C1 segment of cervical spinal cord (tissue), 14 donors: Measurements from ENCODE around the gene HPCAL1.
A peak's percentile ranks its signal among the peaks of the same experiment; 100 is the strongest.
"Not testable (repeated sequence)": the region's sequence is repeated elsewhere in the genome, so short reads cannot be mapped to it uniquely, and the experiment has no call there.

Experiments used
- DNase-seq, 14 donors: peaks; one replicate each; lab custom pipeline; 2025; lab: John Stamatoyannopoulos, UW

The HPCAL1 gene

DNA sequence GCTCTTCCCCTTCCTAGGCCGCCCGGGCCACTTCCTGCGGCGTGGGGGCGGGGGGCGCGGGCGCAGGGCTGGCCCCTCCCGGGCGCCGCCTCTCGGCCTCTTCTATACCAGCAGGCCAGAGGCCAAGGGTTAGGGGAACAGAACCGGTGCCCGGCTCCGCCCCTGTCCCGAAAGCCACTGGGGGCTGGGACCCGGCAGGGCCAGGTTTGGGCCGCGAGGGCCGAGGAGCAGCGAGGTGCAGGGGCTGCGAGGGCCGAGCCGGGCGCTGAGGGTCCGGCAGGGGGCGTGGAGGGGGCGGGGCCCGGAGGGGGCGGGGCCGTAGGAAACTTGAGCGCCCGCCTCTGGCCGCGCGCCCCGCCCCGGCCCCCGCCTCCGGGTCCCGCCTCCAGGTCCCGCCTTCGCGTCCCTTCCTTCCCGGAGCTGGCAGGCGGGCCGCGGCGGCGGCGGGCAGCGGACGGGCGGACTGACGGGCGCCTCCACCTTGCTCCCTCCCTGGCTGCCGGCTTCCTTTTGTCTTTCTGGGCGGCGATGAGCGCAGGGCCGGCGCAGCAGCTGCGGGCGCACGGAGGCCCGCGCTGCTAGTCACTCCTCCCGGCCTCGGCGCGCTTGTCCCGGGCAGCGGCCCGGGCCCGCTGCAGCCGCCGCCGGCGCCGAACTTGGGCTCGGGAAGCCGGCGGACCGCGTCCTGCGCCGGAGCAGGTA lies at the start of gene HPCAL1:
Gene HPCAL1, plus strand, starts transcription at position 426 of the 702 bp plus-strand sequence. CDS start 116,854 bp downstream, outside the sequence.
- peak in 13 of 14 donors; percentile 48 to 95 (median 85) for DNase-seq

DNA sequence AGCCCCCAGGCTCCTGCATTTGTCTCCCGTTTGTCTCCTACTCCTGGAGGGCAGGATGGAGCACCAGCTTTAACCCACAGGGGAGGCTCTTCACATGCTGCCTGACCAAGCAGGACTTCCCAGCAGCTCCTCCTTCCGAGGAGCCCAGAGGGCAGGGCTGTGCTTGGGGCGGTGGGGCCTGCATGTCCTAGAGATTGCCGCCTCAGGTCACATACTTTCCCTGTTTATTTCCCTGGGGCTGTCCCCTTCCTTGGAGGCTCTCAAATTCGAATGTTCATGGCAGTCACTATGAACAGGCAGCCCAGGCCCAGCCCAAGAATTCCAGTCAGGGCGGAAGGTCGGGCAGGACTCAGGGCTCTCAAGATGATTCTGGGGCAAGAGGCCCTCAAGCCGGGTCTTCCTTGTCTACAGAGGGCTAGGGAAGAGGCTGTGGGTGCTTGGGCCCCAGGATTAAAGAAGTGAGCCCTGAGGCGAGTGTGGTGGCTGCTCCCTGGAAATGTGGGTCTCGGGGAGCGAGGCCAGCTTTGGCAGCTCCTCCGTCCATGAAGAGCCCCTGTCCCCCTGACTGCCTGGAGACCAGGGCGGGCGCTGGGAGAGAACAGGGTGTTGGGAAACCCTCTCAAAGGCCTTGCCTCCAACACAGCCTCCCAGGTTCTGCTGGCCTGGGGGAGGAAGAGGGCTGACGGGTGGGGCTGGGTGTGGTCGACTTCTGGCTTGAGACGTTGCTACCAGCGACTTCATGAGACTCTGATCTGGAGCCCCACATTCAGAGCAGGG lies 48.9 kb upstream of the HPCAL1 start:
- DNase-seq: no peak

GRCh38 chr2:10254373-10255188 lies 48.1 kb upstream of the HPCAL1 start:
- DNase-seq: no peak

GRCh38 chr2:10255189-10256030 lies 47.3 kb upstream of the HPCAL1 start:
- no peak for DNase-seq

DNA sequence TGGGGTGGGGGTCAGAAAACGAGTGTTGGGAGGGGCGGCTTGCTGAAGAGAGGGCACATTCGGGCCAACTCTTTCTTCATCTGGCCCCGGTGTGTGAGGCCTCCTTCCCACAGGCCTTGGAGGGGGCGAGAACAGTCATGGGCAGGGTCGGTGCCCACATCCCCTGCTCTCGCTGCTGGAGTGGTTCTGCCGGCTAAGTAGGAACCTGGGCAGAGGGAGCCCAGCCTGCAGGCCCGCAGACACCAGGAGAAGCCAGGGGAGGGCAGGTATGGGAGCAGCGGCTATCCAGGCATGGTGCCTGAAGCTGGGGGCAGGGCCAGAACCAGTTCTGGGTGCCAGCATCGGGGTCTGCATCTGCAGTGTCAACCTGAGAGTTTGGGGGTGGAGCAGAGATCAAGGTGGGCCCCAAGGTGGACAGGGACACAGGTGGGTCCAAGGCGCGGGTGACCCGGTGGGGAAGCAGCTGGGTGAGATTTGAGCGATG lies 46.6 kb upstream of the HPCAL1 start:
- DNase-seq: no peak

DNA sequence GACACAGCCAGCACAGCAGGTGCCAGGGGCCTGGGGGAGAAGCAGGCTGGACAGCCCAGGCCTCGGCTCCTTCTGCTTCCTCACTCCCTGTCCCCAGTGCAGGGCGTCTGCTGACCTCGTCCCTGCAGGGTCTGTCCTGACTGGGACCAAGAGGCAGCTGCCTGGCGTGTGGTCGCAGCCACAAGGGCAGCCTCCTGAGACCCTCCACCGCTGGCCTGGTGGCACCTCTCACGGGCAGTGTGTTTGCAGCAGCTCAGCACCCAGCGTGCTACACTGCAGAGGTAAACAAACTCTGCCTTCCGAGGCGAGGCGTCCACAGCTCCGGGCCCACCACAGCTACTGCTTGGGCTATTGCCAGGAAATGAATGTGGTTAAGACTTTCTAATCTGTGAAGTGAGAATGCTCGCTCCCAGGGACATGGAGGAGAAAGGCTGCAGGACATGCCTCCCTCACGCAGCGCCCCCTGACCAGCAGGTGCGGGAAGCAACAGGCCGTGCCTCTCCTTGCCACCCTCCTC lies 46.1 kb upstream of the HPCAL1 start:
- no peak for DNase-seq

GRCh38 chr2:10257036-10257435 lies 45.7 kb upstream of the HPCAL1 start:
- DNase-seq: no peak

GRCh38 chr2:10257500-10258147 lies 45.1 kb upstream of the HPCAL1 start:
- no peak for DNase-seq

DNA sequence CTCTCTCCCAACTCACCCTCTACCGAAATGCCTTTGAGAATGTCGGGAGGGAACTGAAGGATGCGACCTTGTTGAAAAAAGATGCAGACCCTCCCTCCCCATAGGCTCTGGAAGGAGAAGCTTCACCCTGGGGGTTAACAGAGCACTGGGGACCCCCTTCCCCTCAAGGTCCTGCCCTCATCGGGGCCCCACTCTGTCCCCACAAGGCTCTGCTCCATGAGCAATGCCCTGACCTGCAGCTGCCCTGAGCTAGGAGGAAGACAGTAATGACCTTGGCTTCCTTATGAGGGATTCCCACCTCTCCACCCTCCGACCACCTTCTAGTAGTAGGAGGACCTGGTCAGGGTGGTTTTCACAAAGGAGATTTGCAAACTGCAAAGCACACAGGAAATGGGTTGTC lies 44.4 kb upstream of the HPCAL1 start:
- no peak for DNase-seq

- DNase-seq: no peak
These were observed 44.0 kb upstream of the HPCAL1 start for GRCh38 chr2:10258726-10259125.

DNA sequence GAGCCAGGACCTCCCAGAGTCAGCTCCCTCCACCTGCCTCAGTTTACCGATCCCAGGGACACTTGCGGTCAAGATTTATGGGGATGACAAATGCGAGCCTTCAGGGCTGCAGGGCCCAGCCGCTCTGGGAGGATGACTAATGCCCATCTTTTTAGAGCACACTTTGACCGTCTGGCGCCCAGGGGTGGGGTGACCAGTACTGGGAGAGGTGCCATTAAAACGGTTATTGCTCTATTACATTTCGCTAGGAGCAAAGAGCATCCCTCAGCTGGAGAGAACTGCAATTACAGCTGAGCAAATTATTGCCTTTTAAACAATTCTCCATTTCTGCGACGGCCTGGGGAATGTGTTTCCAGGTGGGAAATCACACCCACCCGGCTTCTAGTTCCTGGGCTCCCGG lies 42.6 kb upstream of the HPCAL1 start:
- no peak for DNase-seq

- DNase-seq: not testable (repeated sequence)
These were observed 39.2 kb upstream of the HPCAL1 start for GRCh38 chr2:10263526-10263925.

DNA sequence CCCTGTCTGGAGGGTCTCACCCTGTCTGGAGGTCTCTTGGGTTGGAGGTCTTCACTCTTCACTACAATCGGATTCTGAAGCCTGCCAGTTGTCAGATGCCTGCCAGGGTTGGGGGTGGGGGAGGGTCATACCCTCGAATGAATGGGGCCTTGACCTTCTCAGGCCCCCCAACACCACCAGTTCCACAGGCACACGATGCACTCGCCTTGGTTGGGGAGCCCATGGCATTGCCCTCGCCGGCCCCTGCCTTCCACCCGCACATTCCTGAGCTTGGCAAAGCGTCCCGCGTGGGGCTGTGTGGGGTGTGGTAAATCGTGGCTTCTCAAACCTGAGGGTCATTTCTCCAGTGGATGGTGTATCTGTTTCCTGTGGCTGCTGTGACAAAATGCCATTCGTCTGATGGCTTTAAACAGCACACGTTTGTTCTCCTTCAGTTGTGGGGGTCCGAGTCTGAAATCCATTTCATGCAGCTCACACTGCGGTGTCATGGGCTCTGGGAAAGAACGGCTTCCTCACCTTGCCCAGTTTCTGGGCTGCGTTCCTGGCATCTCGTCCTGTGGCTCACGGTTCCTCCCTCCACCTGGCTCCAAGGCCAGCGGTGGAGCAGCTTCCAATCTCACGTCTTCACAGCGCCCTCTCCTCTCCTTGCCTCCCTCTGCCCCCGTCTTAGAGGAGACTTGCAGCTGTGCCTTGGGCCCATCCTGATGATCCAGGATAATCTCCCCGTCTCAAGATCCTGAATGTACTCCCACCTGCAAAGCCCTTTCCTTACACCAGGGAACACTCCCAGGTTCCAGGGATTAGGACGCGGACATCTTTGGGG lies 38.0 kb upstream of the HPCAL1 start:
- no peak for DNase-seq

- DNase-seq: no peak
These were observed 37.2 kb upstream of the HPCAL1 start for GRCh38 chr2:10265329-10266132.

GRCh38 chr2:10266133-10266620 lies 36.5 kb upstream of the HPCAL1 start:
- DNase-seq: no peak

- DNase-seq: no peak
These were observed 35.7 kb upstream of the HPCAL1 start for GRCh38 chr2:10267036-10267435.

GRCh38 chr2:10267551-10268465 lies 34.9 kb upstream of the HPCAL1 start:
- peak in 1 of 14 donors; percentile 30 for DNase-seq
